CD14-positive monocyte (primary cell): ENCODE results near the gene ITLN2. TPM values are rescaled to one million over a fixed set of nuclear protein-coding genes. Genes with fewer than 3 reads are reported as not detected.

Experiments used
- DNase-seq, 3 donors: peaks; one replicate each; pipeline ENCODE4 v3.0.0-alpha.2; 2011 to 2022
- H2AFZ ChIP-seq: 2 replicates; pipeline ENCODE4 v1.6.0; 2012; ENCODE audit warnings: mild to moderate bottlenecking, low read depth, low read length, inconsistent platforms; ENCODE audit not compliant: insufficient read depth, poor library complexity, severe bottlenecking
- H3K27ac ChIP-seq, 2 donors: 1 replicate in 1 of 2; 2 replicates in 1 of 2; pipeline ENCODE4 v1.5.1; 2012 to 2013; ENCODE audit warnings: low read length in 2 of 2, control low read depth in 1 of 2, inconsistent platforms in 1 of 2, low read depth in 1 of 2, mild to moderate bottlenecking in 1 of 2
- H3K27me3 ChIP-seq, 2 donors: one replicate each; pipeline versions ENCODE4 v1.6.0 to v1.6.1; 2011 to 2013; ENCODE audit warnings: low read length in 2 of 2; ENCODE audit not compliant: control insufficient read depth in 2 of 2, insufficient read depth in 2 of 2
- H3K36me3 ChIP-seq, 2 donors: replicated peaks in 1 of 2; 1 replicate in 1 of 2; 2 replicates in 1 of 2; pipeline versions ENCODE4 v1.5.1 to v1.6.1; 2012 to 2013; ENCODE audit warnings: low read length in 2 of 2, control low read depth in 1 of 2, inconsistent platforms in 1 of 2, mild to moderate bottlenecking in 1 of 2; ENCODE audit not compliant: insufficient read depth in 2 of 2, control insufficient read depth in 1 of 2
- H3K4me1 ChIP-seq, 2 donors: 1 replicate in 1 of 2; 2 replicates in 1 of 2; pipeline versions ENCODE4 v1.5.1 to v1.6.1; 2012 to 2013; ENCODE audit warnings: low read length in 2 of 2, control low read depth in 1 of 2, inconsistent platforms in 1 of 2, mild to moderate bottlenecking in 1 of 2, moderate library complexity in 1 of 2; ENCODE audit not compliant: insufficient read depth in 2 of 2, control insufficient read depth in 1 of 2
- H3K4me2 ChIP-seq: replicated peaks from 2 replicates; pipeline ENCODE3; 2012; ENCODE audit warnings: low read length, moderate library complexity, mild to moderate bottlenecking; ENCODE audit not compliant: poor library complexity, severe bottlenecking; ENCODE audit errors: extremely low read depth
- H3K4me3 ChIP-seq, 3 experiments: fragments of 200-600 bp in 1 of 3; sonication (generic) in 1 of 3; replicated peaks in 1 of 3; 1 replicate in 2 of 3; 2 replicates in 1 of 3; pipeline ENCODE4 v1.5.1; 2011 to 2013; ENCODE audit warnings: low read length in 3 of 3, mild to moderate bottlenecking in 3 of 3, control low read depth in 2 of 3, low read depth in 2 of 3, inconsistent platforms in 1 of 3, moderate library complexity in 1 of 3
- H3K79me2 ChIP-seq: 2 replicates; pipeline ENCODE4 v1.6.0; 2012; ENCODE audit warnings: mild to moderate bottlenecking, control low read depth, inconsistent platforms, low read length, moderate library complexity; ENCODE audit not compliant: insufficient read depth
- H3K9ac ChIP-seq: 2 replicates; pipeline ENCODE4 v1.6.0; 2017; ENCODE audit warnings: low read length, mild to moderate bottlenecking; ENCODE audit not compliant: insufficient read depth, poor library complexity, severe bottlenecking
- H3K9me3 ChIP-seq, 2 donors: replicated peaks in 1 of 2; 1 replicate in 1 of 2; 2 replicates in 1 of 2; pipeline versions ENCODE4 v1.5.1 to v1.6.1; 2012 to 2013; ENCODE audit warnings: low read length in 2 of 2, control low read depth in 1 of 2; ENCODE audit not compliant: control insufficient read depth in 1 of 2, insufficient read depth in 1 of 2
- H4K20me1 ChIP-seq: 2 replicates; pipeline ENCODE4 v1.6.0; 2012; ENCODE audit warnings: mild to moderate bottlenecking, low read length, control low read depth, moderate library complexity; ENCODE audit not compliant: insufficient read depth
- H3K27ac Mint-ChIP-seq, 7 donors: one replicate each; pipeline ENCODE4 v1.8.0; 2020; ENCODE audit warnings: mild to moderate bottlenecking in 7 of 7, mixed read lengths in 7 of 7, moderate library complexity in 6 of 7, inconsistent platforms in 2 of 7
- H3K27me3 Mint-ChIP-seq, 3 donors: one replicate each; pipeline ENCODE4 v1.8.0; 2021 to 2022; ENCODE audit warnings: low read depth in 3 of 3, mild to moderate bottlenecking in 3 of 3, mixed read lengths in 3 of 3, moderate library complexity in 3 of 3, inconsistent platforms in 1 of 3
- H3K36me3 Mint-ChIP-seq, 2 donors: one replicate each; pipeline ENCODE4 v1.8.0; 2020; ENCODE audit warnings: mixed read lengths in 2 of 2, inconsistent platforms in 1 of 2, mild to moderate bottlenecking in 1 of 2
- H3K4me1 Mint-ChIP-seq: one replicate; pipeline ENCODE4 v1.8.0; 2020; ENCODE audit warnings: mild to moderate bottlenecking, mixed read lengths
- H3K4me3 Mint-ChIP-seq, 2 donors: one replicate each; pipeline ENCODE4 v1.8.0; 2020; ENCODE audit warnings: mild to moderate bottlenecking in 2 of 2, mixed read lengths in 2 of 2, moderate library complexity in 1 of 2
- H3K9me3 Mint-ChIP-seq, 7 donors: one replicate each; pipeline ENCODE4 v1.8.0; 2020 to 2022; ENCODE audit warnings: mixed read lengths in 7 of 7, mild to moderate bottlenecking in 6 of 7, moderate library complexity in 6 of 7, inconsistent platforms in 2 of 7
- WGBS: methylation state at CpG from one replicate; pipeline ENCODE4 v1.1.5; 2013; ENCODE audit warnings: missing lambda C conversion rate; ENCODE audit not compliant: insufficient coverage; 5-methylcytosine and 5-hydroxymethylcytosine counted together
- intact Hi-C, 2 donors: fragments of 100-400 bp; cut with micrococcal nuclease; formaldehyde crosslinking; loops; one replicate each; pipeline versions ENCODE4 v1.15.0 to v1.15.1; 2023
- polyA plus RNA-seq, 3 donors: library from polyadenylated mRNA; depleted of rRNA in 1 of 3; unstranded in 2 of 3; stranded (reverse) in 1 of 3; fragments of 300-500 nt in 2 of 3; fragments of >200 nt in 1 of 3; fragmentation: Illumina TruSeq in 2 of 3; gene quantifications; 1 replicate in 2 of 3; 2 replicates in 1 of 3; pipeline ENCODE4 v1.2.3, GENCODE V29; 2012 to 2021
- TF ChIP-seq, protein P1 (sequence below): fragments of 200-600 bp; IDR thresholded peaks from one replicate; pipeline ENCODE4 v1.8.0; 2022; ENCODE audit warnings: antibody characterized with exemption, mild to moderate bottlenecking

Gene ITLN2
- polyA plus RNA-seq, 3 donors, result not detected

GRCh38 chr1:160953030-160953429 lies 1.6 kb downstream of the ITLN2 start:
- Mint-ChIP-seq H3K9me3 (no peaks in the 10 kb centered on the region), H3K36me3 (no peaks in the 10 kb centered on the region), H3K27ac (no peak overlapping the region), H3K4me3 (no peak overlapping the region), H3K4me1 (peaks cover 4% of the 10 kb centered on the region), H3K27me3 (peaks cover 0 to 8% (median 2%) of the 10 kb centered on the region in 3 donors)
- no peaks in the 10 kb centered on the region for H4K20me1 ChIP-seq
- no peak overlapping the region for H3K9ac ChIP-seq
- no peak overlapping the region for H3K4me3 ChIP-seq
- TF ChIP-seq, protein P1, sequence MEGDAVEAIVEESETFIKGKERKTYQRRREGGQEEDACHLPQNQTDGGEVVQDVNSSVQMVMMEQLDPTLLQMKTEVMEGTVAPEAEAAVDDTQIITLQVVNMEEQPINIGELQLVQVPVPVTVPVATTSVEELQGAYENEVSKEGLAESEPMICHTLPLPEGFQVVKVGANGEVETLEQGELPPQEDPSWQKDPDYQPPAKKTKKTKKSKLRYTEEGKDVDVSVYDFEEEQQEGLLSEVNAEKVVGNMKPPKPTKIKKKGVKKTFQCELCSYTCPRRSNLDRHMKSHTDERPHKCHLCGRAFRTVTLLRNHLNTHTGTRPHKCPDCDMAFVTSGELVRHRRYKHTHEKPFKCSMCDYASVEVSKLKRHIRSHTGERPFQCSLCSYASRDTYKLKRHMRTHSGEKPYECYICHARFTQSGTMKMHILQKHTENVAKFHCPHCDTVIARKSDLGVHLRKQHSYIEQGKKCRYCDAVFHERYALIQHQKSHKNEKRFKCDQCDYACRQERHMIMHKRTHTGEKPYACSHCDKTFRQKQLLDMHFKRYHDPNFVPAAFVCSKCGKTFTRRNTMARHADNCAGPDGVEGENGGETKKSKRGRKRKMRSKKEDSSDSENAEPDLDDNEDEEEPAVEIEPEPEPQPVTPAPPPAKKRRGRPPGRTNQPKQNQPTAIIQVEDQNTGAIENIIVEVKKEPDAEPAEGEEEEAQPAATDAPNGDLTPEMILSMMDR, result no peak
- no peaks in the 10 kb centered on the region for H3K36me3 ChIP-seq
- no peak overlapping the region for H3K4me2 ChIP-seq
- no peaks in the 10 kb centered on the region for H3K79me2 ChIP-seq
- no peaks in the 10 kb centered on the region for H3K27me3 ChIP-seq
- DNase-seq, result no peak
- H3K27ac ChIP-seq, result no peak overlapping the region
- H3K4me1 ChIP-seq, result no peaks in the 10 kb centered on the region
- 100% methylated on average over 2 of the region's 3 CpGs for WGBS
- no peaks in the 10 kb centered on the region for H3K9me3 ChIP-seq
- H2AFZ ChIP-seq, result no peak overlapping the region
- intact Hi-C loops, result loop anchor here (5.0 kb wide), 5 partner anchors 116 to 276 kb away; no protein-coding TSS in a partner anchor

DNA sequence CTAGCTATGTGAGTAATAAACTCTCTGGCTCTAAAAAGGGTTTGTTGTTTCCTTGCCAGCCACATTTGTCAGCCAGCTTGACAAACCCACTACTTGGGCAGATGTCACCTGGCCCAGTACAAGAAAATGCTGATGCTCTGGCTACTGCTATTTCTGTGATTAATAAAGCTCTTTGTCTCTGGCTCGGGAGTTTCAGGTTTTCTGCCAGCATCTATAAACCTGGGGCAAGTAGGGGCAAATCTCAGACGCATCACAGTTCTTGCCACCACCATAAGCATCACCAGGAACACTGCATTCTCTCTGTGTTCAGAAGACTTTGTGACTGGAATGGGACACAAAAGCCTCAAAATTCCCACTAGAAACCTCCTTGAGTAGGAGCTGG lies 2.5 kb downstream of the ITLN2 start:
- Histone ChIP-seq H3K27ac (no peak overlapping the region), H3K79me2 (no peaks in the 10 kb centered on the region), H3K9ac (no peak overlapping the region), H3K36me3 (no peaks in the 10 kb centered on the region), H4K20me1 (no peaks in the 10 kb centered on the region), H3K4me2 (no peak overlapping the region), H3K4me1 (no peaks in the 10 kb centered on the region), H3K27me3 (no peaks in the 10 kb centered on the region), H3K4me3 (no peak overlapping the region), H2AFZ (no peak overlapping the region), H3K9me3 (no peaks in the 10 kb centered on the region)
- Mint-ChIP-seq H3K4me1 (peaks cover 5% of the 10 kb centered on the region), H3K36me3 (no peaks in the 10 kb centered on the region), H3K4me3 (no peak overlapping the region), H3K9me3 (no peaks in the 10 kb centered on the region), H3K27ac (no peak overlapping the region), H3K27me3 (peaks cover 0 to 6% (median 2%) of the 10 kb centered on the region in 3 donors)
- 82% methylated on average over 1 of the region's 2 CpGs for WGBS
- no peak for DNase-seq
- intact Hi-C loops, result loop anchor here (5.0 kb wide), 5 partner anchors 115 to 275 kb away; no protein-coding TSS in a partner anchor
- TF ChIP-seq, protein P1, result no peak
